NCI-H1092 treated with DMSO at 0.1 percent for 48 hours (cell line): Measurements from ENCODE around the gene PCDH8.

Source experiments
- DNase-seq: peaks from one replicate; lab custom pipeline; 2025; lab: John Stamatoyannopoulos, UW

PCDH8 gene

GRCh38 chr13:52812941-52813340, 35.5 kb downstream of the PCDH8 start:
- no peak for DNase-seq

- no peak for DNase-seq
These were observed 36.6 kb downstream of the PCDH8 start for GRCh38 chr13:52811841-52812240.

DNA sequence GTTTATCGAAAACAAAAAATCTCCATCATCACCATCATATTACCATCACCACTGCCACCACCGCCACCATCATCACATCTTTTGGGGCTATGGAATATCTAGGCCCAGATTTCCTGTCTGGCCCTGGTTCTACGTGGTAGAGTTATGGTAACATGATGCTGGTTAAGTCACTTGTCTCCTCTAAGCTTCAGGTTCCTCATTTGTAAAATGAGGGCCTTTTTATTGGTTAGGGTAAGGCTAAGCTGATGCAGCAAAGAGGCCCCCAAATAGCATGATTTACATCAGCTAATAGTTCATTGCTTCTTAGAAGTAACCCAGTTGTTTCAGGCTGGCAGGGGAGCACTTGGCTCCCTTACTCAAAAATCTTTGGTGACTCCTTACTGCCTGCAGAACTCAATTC, 37.9 kb downstream of the PCDH8 start:
- DNase-seq: no peak

GRCh38 chr13:52810011-52810410, 38.4 kb downstream of the PCDH8 start:
- no peak for DNase-seq

- DNase-seq: peak; percentile 61
These were observed 39.1 kb downstream of the PCDH8 start for GRCh38 chr13:52809310-52809769.

DNA sequence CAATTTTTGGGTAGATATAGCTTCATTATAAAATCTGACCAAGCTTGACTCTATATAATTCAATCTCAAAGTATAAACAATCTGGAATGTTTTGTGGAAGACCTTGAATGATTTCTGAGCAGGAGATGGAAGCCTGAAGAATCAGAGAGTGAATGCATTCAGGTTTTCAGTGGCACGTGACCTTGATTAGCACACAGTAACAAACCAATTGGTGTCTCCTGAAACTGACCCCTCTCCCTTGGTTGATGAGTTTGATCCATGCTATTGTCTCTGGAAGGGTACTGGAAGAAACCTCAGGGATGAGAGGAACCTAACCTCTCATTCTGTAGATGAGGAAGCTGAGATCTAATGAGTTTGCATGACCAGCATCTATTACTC, 39.6 kb downstream of the PCDH8 start:
- DNase-seq: no peak

GRCh38 chr13:52806029-52806428, 42.4 kb downstream of the PCDH8 start:
- no peak for DNase-seq

GRCh38 chr13:52804202-52804641, 44.2 kb downstream of the PCDH8 start:
- no peak for DNase-seq

DNA sequence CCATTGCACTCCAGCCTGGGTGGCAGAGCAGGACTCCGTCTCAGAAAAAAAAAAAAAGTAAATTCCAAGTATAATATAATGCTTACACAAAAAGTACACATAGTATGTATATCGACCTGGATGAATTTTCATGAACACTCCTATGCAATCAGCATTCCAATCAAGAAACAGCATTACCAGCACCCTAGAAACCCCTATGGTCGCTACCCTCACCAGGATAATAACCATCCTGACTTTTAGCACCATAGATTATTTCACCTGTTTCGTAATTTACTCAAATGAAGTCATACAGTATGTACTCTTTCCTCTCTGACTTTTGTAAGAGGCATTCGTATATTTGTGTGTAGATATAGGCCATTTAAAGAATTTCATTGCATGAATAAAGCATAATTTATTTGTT, 47.6 kb downstream of the PCDH8 start:
- DNase-seq: no peak

- DNase-seq: no peak
These were observed 49.5 kb downstream of the PCDH8 start for GRCh38 chr13:52798770-52799430.

DNA sequence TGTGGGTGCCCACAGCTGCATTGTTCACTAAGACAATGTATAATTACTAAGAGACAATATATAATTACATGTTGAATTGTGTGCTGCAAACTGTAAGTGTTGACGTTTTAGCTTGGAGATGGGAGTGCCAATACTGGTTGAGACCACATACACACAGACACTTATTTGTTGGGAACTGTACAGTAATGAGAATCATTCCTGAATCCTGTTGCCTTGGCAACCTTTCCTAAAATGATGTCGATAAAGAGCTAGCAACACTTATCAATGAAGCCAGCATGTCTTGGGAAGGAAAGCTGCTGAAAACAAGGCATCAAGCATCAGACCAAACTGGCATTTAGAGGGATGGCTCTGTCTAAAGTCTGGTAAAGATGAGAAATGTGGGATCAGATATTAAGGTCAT, 51.3 kb downstream of the PCDH8 start:
- no peak for DNase-seq

GRCh38 chr13:52794589-52794988, 53.9 kb downstream of the PCDH8 start:
- no peak for DNase-seq

DNA sequence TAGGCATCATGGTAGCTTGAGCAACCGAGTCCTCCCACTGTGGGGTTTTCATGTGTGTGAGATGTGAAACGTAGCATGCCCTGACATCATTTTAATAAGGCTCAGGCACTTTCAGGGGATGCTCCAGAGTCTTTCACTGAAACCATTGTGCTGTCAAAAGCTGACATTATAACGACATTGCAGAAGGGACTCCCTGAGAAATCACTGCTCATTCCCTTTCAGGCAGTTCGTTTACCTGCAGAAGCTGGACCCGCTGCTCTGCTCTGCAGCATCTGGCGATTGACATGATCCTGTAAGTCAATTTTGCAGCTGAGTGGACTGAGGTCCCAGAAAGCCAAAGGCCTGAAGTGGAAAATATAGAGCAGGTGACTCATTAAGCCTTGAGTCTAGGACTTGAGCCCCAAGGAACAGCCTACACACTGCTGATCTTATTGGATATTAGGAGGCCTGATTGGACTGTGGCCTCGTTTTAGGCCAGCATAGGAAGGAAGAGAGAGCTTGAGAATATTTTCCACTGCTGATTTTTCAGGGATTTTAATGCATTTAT, 54.9 kb downstream of the PCDH8 start:
- DNase-seq: no peak
